ENCODE results near the gene MYO1B. TPM values are rescaled to one million over a fixed set of nuclear protein-coding genes. Genes with fewer than 3 reads are reported as not detected.

Gene MYO1B
- polyA plus RNA-seq, 3 donors = 0.01 TPM; not detected in 2

- Histone ChIP-seq H3K4me1 (ENCODE audit: control insufficient read depth in 1 of 2, insufficient read depth in 2 of 2, low read length in 2 of 2) (peaks cover 10 to 11% of the 10 kb centered on the region in 2 donors), H3K4me3 (replicated peaks in 1 of 3; ENCODE audit: low read depth in 2 of 3, low read length in 3 of 3) (no peak overlapping the region), H3K27me3 (ENCODE audit: control insufficient read depth in 2 of 2, insufficient read depth in 2 of 2, low read length in 2 of 2) (no peaks in the 10 kb centered on the region), H3K9me3 (replicated peaks in 1 of 2; ENCODE audit: control insufficient read depth in 1 of 2, insufficient read depth in 1 of 2, low read length in 2 of 2) (no peaks in the 10 kb centered on the region), H3K9ac (ENCODE audit: insufficient read depth, low read length, poor library complexity, severe bottlenecking) (no peak overlapping the region), H3K36me3 (replicated peaks in 1 of 2; ENCODE audit: control insufficient read depth in 1 of 2, insufficient read depth in 2 of 2, low read length in 2 of 2) (no peaks in the 10 kb centered on the region), H2AFZ (ENCODE audit: insufficient read depth, low read depth, low read length, poor library complexity, severe bottlenecking) (no peak overlapping the region), H4K20me1 (ENCODE audit: insufficient read depth, low read length) (no peaks in the 10 kb centered on the region), H3K79me2 (ENCODE audit: insufficient read depth, low read length) (no peaks in the 10 kb centered on the region), H3K4me2 (replicated peaks; ENCODE audit: extremely low read depth, low read length, poor library complexity, severe bottlenecking) (no peak overlapping the region), H3K27ac (ENCODE audit: low read depth in 1 of 2, low read length in 2 of 2) (no peak overlapping the region)
- no peak overlapping the region for H3K27ac Mint-ChIP-seq
- no peak for DNase-seq
- no peaks in the 10 kb centered on the region for H3K27me3 Mint-ChIP-seq (ENCODE audit: low read depth in 3 of 3)
- peaks cover 0 to under 1% (median 0%) of the 10 kb centered on the region in 7 donors for H3K9me3 Mint-ChIP-seq
- intact Hi-C loops (cut with micrococcal nuclease) = no loop called here
- TF ChIP-seq CTCF (IDR thresholded peaks at IDR 0.05) = no peak
- peaks cover 19% of the 10 kb centered on the region for H3K4me1 Mint-ChIP-seq
- H3K36me3 Mint-ChIP-seq = no peaks in the 10 kb centered on the region
- H3K4me3 Mint-ChIP-seq = no peak overlapping the region
Measured at GRCh38 chr2:191315365-191315752, 70.2 kb downstream of the MYO1B start.

GRCh38 chr2:191316246-191316994 is 71.2 kb downstream of the MYO1B start:
- no peak overlapping the region for H3K4me3 Mint-ChIP-seq
- no peak overlapping the region for H2AFZ ChIP-seq (ENCODE audit: insufficient read depth, low read depth, low read length, poor library complexity, severe bottlenecking)
- H3K4me1 Mint-ChIP-seq = peaks cover 23% of the 10 kb centered on the region
- no peak overlapping the region for H3K4me2 ChIP-seq (replicated peaks; ENCODE audit: extremely low read depth, low read length, poor library complexity, severe bottlenecking)
- H3K4me1 ChIP-seq (ENCODE audit: control insufficient read depth in 1 of 2, insufficient read depth in 2 of 2, low read length in 2 of 2) = peaks cover 11 to 13% of the 10 kb centered on the region in 2 donors
- no peaks in the 10 kb centered on the region for H3K36me3 ChIP-seq (replicated peaks in 1 of 2; ENCODE audit: control insufficient read depth in 1 of 2, insufficient read depth in 2 of 2, low read length in 2 of 2)
- no peak overlapping the region for H3K27ac Mint-ChIP-seq
- no peak overlapping the region for H3K27ac ChIP-seq (ENCODE audit: low read depth in 1 of 2, low read length in 2 of 2)
- no peaks in the 10 kb centered on the region for H3K27me3 Mint-ChIP-seq (ENCODE audit: low read depth in 3 of 3)
- TF ChIP-seq CTCF (IDR thresholded peaks at IDR 0.05) = no peak
- WGBS (ENCODE audit: insufficient coverage) = 73% methylated on average over 4 of the region's 4 CpGs
- H3K27me3 ChIP-seq (ENCODE audit: control insufficient read depth in 2 of 2, insufficient read depth in 2 of 2, low read length in 2 of 2) = no peaks in the 10 kb centered on the region
- no peak overlapping the region for H3K4me3 ChIP-seq (replicated peaks in 1 of 3; ENCODE audit: low read depth in 2 of 3, low read length in 3 of 3)
- no peaks in the 10 kb centered on the region for H3K36me3 Mint-ChIP-seq
- no peak for DNase-seq
- no peaks in the 10 kb centered on the region for H4K20me1 ChIP-seq (ENCODE audit: insufficient read depth, low read length)
- no peaks in the 10 kb centered on the region for H3K79me2 ChIP-seq (ENCODE audit: insufficient read depth, low read length)
- H3K9me3 Mint-ChIP-seq = no peaks in the 10 kb centered on the region
- intact Hi-C loops (cut with micrococcal nuclease) = no loop called here
- no peaks in the 10 kb centered on the region for H3K9me3 ChIP-seq (replicated peaks in 1 of 2; ENCODE audit: control insufficient read depth in 1 of 2, insufficient read depth in 1 of 2, low read length in 2 of 2)
- no peak overlapping the region for H3K9ac ChIP-seq (ENCODE audit: insufficient read depth, low read length, poor library complexity, severe bottlenecking)

All from CD14-positive monocyte (primary cell).